ENCODE data around the gene LHPP. TPM values are rescaled to one million over a fixed set of nuclear protein-coding genes. Genes with fewer than 3 reads are reported as not detected.

Gene LHPP
- total and polyA plus RNA-seq, 10 of the 15 experiments (the other 5 are each of a cell fraction or from before 2014, with no cell fraction given), result 0.79 to 9.8 (median 6.7) TPM

GRCh38 chr10:124566981-124567835 is 105.6 kb downstream of the LHPP start:
- Histone ChIP-seq H3K27me3 (replicated peaks in 1 of 2; ENCODE audit: control insufficient read depth in 2 of 2, insufficient read depth in 2 of 2, low read length in 1 of 2) (no peaks in the 10 kb centered on the region; a peak in 1 of 4 replicates), H3K79me2 (ENCODE audit: control insufficient read depth, insufficient read depth, low read length) (no peaks in the 10 kb centered on the region), H3K27ac (ENCODE audit: control insufficient read depth, insufficient read depth) (no peak overlapping the region), H3K9ac (ENCODE audit: control insufficient read depth, insufficient read depth, low read length) (no peak overlapping the region), H3K36me3 (ENCODE audit: control insufficient read depth in 2 of 2, insufficient read depth in 2 of 2, low read length in 1 of 2) (no peaks in the 10 kb centered on the region), H4K20me1 (ENCODE audit: control insufficient read depth, insufficient read depth) (no peaks in the 10 kb centered on the region), H3K4me3 (no peak overlapping the region), H3K4me2 (ENCODE audit: control insufficient read depth, insufficient read depth) (no peak overlapping the region), H3K4me1 (ENCODE audit: control insufficient read depth, insufficient read depth, low read length) (no peaks in the 10 kb centered on the region), H3K9me3 (replicated peaks; ENCODE audit: control insufficient read depth, insufficient read depth, low read length) (no peaks in the 10 kb centered on the region), H2AFZ (ENCODE audit: control insufficient read depth, low read depth, low read length) (no peak overlapping the region)
- DNase-seq (ENCODE audit: low read depth, low spot score) (no peak), FAIRE-seq (no peak), ATAC-seq (no peak)
- in situ Hi-C loops (cut with MboI), result no loop called here
- WGBS (ENCODE audit: insufficient coverage, insufficient replicate concordance, low lambda C conversion rate, missing lambda C conversion rate), result 71% methylated on average over 31 of the region's 33 CpGs
- CTCF ChIA-PET, result interaction anchor here (0.7 kb wide), 1 partner anchor 178 kb away, joined by 3 read pairs; no protein-coding TSS in a partner anchor
- intact Hi-C loops (cut with micrococcal nuclease; ENCODE audit: unreplicated experiment), result no loop called here
- no TSS peak for BruUV-seq (replicated peaks)
- no peak for TF ChIP-seq ELK1 (IDR thresholded peaks at IDR 0.05; ENCODE audit: low read depth, low read length)
- TF ChIP-seq JUNB (IDR thresholded peaks at IDR 0.05), result no peak
- no peak for TF ChIP-seq BCL3 (IDR thresholded peaks at IDR 0.05; ENCODE audit: borderline replicate concordance, insufficient read depth, low read depth, low read length, poor library complexity, severe bottlenecking)
- TF ChIP-seq PBX3 (IDR thresholded peaks at IDR 0.05; ENCODE audit: insufficient replicate concordance, low read depth, low read length), result no peak
- TF ChIP-seq ZNF622 (IDR thresholded peaks at IDR 0.05), result no peak
- TF ChIP-seq TBL1XR1 (IDR thresholded peaks at IDR 0.05; ENCODE audit: low read depth, low read length), result no peak
- no peak for TF ChIP-seq SMARCA5 (IDR thresholded peaks at IDR 0.05)
- TF ChIP-seq MAX (IDR thresholded peaks at IDR 0.05; ENCODE audit: low read depth, low read length), result no peak
- no peak for TF ChIP-seq PML (IDR thresholded peaks at IDR 0.05; ENCODE audit: low read length)
- no peak for TF ChIP-seq RAD21 (IDR thresholded peaks at IDR 0.05; ENCODE audit: insufficient read depth, low read depth, low read length)
- TF ChIP-seq CBX5 (IDR thresholded peaks at IDR 0.05; ENCODE audit: low read depth), result no peak
- no peak for TF ChIP-seq RCOR1 (conservative IDR thresholded peaks at IDR 0.05; ENCODE audit: low read depth, low read length)
- no peak for TF ChIP-seq SMAD1 (IDR thresholded peaks at IDR 0.05; ENCODE audit: low read depth, partially characterized antibody)
- no peak for TF ChIP-seq CEBPB (IDR thresholded peaks at IDR 0.05; ENCODE audit: borderline replicate concordance in 1 of 2, low read depth in 2 of 2, low read length in 2 of 2)
- no peak for TF ChIP-seq RFX5 (IDR thresholded peaks at IDR 0.05; ENCODE audit: low read depth, low read length)
- no peak for TF ChIP-seq MYC (IDR thresholded peaks at IDR 0.05; ENCODE audit: insufficient read depth, insufficient read length, insufficient replicate concordance, low read length, severe bottlenecking)
- SMC1A ChIA-PET (ENCODE audit: uncharacterized antibody, unreplicated experiment), result interaction anchor here (0.7 kb wide), 1 partner anchor 174 kb away, joined by 3 read pairs; no protein-coding TSS in a partner anchor
- POLR2A ChIA-PET, result no interaction called here
- RAD21 ChIA-PET (ENCODE audit: unreplicated experiment), result no interaction called here
